NOMO-1 treated with dmso at 0.1 percent for 144 hours (cell line): ENCODE results near the gene ABCB8.
"Not testable (repeated sequence)": the region's sequence is repeated elsewhere in the genome, so short reads cannot be mapped to it uniquely, and the experiment has no call there.

Experiments used
- DNase-seq: peaks from one replicate; lab custom pipeline; 2025; ENCODE audit not compliant: unreplicated experiment; lab: John Stamatoyannopoulos, UW

ABCB8 gene

GRCh38 chr7:151034312-151035025 lies 6.2 kb downstream of the ABCB8 start:
- no peak for DNase-seq

DNA sequence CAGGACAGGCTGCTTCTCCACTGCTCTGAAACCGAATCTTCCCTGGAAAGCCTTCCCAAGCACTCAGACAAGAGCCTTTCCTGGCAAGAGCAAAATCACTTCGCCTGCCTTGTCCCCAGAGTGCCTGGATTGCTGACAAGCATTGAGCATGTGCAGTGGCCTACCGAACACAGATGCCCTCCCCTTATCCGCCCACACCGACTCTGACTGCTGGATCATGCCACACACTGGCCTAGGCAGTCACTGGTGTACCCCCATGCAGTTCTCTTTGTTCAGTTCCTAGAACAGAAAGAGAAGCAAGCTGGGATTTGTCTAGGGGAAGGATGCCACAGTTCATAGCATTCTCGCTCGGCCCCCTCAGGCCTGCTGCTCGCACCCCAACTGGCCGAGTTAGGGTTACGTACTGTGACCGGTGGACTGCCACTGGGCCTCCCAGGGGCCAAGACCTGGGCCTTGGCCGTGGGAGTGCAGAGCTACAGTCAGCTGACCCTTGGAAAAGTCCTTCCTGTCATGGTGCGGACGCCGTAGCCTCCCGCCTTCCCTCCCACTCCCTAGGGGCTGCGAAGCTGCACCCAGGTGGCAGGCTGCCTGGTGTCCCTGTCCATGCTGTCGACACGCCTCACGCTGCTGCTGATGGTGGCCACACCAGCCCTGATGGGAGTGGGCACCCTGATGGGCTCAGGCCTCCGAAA lies 6.9 kb downstream of the ABCB8 start:
- no peak for DNase-seq

GRCh38 chr7:151035902-151036301 lies 7.7 kb downstream of the ABCB8 start:
- DNase-seq: no peak

GRCh38 chr7:151038951-151039849 lies 10.9 kb downstream of the ABCB8 start:
- peak; percentile 14 for DNase-seq

DNA sequence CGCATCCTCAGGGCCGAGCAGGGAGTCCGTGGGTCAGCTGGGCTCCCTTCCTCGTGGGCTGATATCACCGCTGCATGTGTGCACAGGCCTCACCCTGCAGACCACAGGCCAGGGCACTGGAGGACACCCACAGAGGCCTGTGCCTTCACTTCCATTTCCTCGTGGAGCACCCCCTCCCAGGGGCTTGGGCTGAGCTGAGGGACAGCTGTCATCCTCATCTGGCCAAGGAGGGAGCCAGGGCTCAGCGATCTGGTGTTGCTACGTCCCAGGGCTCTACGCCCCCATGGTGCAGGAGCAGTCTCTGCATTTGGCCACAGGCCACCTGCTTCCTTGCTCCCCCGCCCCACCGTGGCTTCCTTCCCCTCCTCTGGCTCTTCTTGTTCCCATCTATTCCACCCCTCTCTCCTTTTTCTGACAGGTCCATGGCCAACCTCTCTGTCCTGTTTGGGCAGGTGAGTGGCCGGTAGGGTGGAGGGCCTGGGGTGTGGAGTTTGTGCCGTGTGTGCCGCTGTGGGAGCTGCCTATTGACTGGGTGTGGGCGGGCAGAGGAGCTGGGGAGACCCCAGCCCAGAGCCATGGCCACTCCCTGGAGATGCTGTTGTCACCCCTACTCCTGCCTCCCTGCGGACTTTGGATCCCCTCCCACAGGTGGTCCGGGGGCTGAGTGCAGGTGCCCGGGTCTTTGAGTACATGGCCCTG lies 11.7 kb downstream of the ABCB8 start:
- DNase-seq: no peak

DNA sequence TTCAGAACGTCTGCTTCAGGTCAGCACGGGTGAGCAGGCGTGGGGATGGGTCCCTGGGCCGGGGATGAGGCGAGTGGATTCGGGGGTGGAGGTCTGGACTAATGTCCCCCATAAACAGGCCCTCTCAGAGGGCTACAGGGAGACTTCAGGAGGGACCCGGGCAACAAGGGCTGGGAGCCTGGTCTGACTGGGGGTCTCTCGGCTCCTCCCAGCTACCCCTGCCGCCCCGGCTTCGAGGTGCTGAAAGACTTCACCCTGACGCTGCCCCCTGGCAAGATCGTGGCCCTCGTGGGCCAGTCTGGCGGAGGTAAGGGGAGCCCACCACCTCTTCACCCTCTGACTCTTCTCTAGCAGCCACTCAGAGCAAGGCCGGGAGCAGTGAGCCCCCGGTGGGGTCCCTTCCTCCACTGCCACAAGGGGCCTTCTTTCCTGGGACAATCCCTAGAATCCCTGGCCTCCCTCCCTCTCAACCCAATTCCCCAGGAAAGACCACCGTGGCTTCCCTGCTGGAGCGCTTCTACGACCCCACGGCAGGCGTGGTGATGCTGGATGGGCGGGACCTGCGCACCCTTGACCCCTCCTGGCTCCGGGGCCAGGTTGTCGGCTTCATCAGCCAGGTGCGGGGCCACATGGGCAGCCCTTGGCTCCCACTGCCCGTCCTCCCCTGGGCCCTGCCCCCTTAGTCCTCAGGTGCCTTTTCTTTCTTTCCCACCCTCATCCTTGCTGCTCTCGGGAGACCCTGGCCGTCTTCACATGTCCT lies 12.5 kb downstream of the ABCB8 start:
- no peak for DNase-seq

DNA sequence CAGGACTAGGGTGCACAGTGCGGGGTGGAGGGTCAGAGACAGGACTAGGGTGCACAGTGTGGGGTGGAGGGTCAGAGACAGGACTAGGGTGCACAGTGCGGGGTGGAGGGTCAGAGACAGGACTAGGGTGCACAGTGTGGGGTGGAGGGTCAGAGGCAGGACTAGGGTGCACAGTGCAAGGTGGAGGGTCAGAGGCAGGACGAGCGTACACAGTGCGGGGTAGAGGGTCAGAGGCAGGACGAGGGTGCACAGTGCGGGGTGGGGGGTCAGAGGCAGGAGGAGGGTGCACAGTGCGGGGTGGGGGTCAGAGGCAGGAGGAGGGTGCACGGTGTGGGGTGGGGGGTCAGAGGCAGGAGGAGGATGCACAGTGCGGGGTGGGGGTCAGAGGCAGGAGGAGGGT lies 15.2 kb downstream of the ABCB8 start:
- DNase-seq: not testable (repeated sequence)

- DNase-seq: no peak
These were observed 15.7 kb downstream of the ABCB8 start for GRCh38 chr7:151043959-151044358.

DNA sequence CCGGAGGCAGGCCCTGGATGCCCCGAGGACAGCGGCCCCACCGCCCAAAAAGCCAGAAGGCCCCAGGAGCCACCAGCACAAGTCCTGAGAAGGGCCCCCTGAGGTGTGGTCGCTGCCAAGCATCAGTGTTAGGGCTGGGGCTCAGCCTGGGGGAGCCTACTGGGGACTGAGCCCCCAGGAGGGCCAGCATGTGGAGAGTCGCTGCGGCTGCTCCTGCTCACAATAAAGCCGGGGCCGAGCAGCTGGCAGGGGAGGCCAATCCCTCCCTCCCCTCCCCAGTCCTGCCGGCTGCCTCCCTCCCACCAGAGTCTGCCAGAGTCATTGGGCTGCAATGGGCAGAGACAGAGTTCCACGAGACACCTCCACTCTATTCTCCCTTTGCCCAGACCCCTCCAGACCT lies 17.0 kb downstream of the ABCB8 start:
- DNase-seq: no peak

DNA sequence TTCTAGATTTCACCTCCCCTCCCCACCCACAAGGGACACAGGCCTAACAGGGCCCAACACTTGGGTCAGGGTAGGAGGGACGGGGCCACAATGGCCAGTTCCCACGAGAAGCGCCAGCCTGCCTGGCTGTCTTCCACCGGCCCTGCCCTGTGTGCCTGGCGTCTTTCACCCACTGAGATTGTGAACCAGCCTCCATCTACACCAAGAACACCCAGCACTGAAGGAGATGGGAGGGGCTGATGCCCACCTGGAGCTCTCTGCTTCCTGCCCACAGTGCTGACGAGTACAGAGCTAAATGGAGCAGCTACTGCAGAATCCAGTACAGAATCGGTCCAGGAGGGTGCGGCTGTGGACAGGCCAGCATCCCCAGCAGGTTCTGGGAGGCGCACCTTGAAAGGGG lies 17.7 kb downstream of the ABCB8 start:
- DNase-seq: no peak

GRCh38 chr7:151046603-151047573 lies 18.6 kb downstream of the ABCB8 start:
- no peak for DNase-seq

DNA sequence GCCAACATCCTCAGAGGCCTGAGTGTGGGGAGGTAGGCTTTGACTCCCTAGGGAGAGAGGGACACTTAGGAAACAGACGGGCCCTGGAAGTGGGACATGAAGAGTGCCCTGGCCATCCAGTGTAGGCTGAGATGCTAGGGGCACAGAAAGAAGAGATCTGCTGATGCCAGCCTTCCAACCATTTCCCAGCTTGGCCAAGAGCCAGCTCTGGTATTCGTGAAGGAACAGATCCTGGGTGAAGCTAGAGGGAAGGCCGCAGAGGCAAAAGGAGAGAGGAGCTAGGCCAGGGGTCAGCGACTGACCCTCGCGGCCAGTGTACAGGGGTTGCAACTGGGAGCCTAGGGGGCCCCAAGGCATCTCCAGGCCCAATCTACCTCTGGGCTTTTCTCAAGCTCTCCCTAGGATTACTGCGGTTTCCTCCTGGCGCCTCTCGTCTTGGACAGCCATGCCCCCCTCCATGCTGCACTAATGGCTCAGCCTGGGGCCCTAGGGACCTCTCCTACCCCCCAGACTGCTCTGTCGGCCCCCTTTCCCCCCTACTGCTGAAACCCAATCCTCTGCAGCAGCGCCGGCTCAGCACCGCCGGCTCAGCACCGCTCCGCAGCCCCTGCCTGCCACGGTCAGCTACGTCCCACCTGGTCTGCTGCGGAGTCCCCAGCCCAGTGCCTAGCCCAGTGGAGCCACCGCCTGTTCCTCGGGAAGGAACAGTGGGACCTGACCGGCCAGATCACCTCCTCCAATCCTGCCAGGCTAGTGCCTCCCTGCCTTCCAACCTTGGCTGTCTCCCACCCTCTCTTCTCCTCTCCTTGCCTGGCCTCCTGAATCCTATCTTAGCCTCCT lies 19.9 kb downstream of the ABCB8 start, which contains the start of gene ASIC3:
Gene ASIC3, plus strand, starts transcription at position 556 of the 840 bp plus-strand sequence. CDS start 355 bp downstream, outside the sequence.
- no peak for DNase-seq

DNA sequence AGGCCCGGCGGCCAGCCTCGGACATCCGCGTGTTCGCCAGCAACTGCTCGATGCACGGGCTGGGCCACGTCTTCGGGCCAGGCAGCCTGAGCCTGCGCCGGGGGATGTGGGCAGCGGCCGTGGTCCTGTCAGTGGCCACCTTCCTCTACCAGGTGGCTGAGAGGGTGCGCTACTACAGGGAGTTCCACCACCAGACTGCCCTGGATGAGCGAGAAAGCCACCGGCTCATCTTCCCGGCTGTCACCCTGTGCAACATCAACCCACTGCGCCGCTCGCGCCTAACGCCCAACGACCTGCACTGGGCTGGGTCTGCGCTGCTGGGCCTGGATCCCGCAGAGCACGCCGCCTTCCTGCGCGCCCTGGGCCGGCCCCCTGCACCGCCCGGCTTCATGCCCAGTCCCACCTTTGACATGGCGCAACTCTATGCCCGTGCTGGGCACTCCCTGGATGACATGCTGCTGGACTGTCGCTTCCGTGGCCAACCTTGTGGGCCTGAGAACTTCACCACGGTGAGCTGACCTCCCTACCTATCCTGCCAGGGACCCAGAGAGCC lies 20.7 kb downstream of the ABCB8 start:
- DNase-seq: no peak

- no peak for DNase-seq
These were observed 22.9 kb downstream of the ABCB8 start for GRCh38 chr7:151051108-151051507.

GRCh38 chr7:151053096-151053495 lies 24.8 kb downstream of the ABCB8 start:
- DNase-seq: no peak

GRCh38 chr7:151053751-151054150 lies 25.5 kb downstream of the ABCB8 start:
- DNase-seq: no peak

DNA sequence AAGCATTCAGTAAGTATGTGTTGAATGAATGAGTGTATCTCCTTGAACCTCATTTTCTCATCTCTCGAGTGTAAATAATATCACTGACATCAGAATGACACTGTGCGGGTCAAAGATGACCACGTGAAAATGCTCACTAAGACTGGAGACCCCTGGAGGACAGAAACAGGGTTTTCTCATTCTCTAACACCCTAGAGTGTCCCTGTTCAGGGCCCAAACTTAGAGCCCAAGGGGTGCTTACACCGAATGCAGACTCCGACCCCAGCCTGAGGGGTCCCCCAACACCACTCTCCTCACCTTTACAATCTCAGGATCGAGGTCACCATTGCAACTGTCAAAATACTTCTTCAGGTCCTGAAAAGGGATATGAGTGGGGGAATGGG lies 28.0 kb downstream of the ABCB8 start:
- no peak for DNase-seq
